Measurements from ENCODE around the gene PRXL2C. TPM values are rescaled to one million over a fixed set of nuclear protein-coding genes. Genes with fewer than 3 reads are reported as not detected.

Gene PRXL2C
- total RNA-seq, 1 experiment from 2014 or later = 35.4 TPM

GRCh38 chr9:96626912-96627311 lies 28.2 kb downstream of the PRXL2C start:
- Mint-ChIP-seq H3K4me3 (ENCODE audit: unreplicated experiment) (no peak overlapping the region), H3K27ac (ENCODE audit: unreplicated experiment) (no peak overlapping the region), H3K4me1 (ENCODE audit: low read depth, unreplicated experiment) (peaks cover 10% of the 10 kb centered on the region), H3K36me3 (ENCODE audit: insufficient read depth, unreplicated experiment) (no peaks in the 10 kb centered on the region), H3K9me3 (ENCODE audit: unreplicated experiment) (no peaks in the 10 kb centered on the region), H3K27me3 (ENCODE audit: insufficient read depth, unreplicated experiment) (no peaks in the 10 kb centered on the region)
- Histone ChIP-seq H3K4me3 (ENCODE audit: low read depth, low read length) (no peak overlapping the region), H3K27me3 (replicated peaks; ENCODE audit: control insufficient read depth, insufficient read depth, low read length) (no peaks in the 10 kb centered on the region), H3K9me3 (no peaks in the 10 kb centered on the region), H3K36me3 (ENCODE audit: control insufficient read depth, insufficient read depth, low read length) (no peaks in the 10 kb centered on the region), H3K4me1 (no peaks in the 10 kb centered on the region)
- ChIA-PET CTCF (no interaction called here), POLR2A (no interaction called here)
- intact Hi-C loops (cut with micrococcal nuclease; ENCODE audit: unreplicated experiment) = no loop called here
- no TSS peak for BruUV-seq (replicated peaks)
- no peak for TF ChIP-seq CTCF (IDR thresholded peaks at IDR 0.05; ENCODE audit: insufficient read depth in 1 of 2, low read depth in 1 of 2, low read length in 1 of 2, severe bottlenecking in 1 of 2, unreplicated experiment in 1 of 2)
- DNase-seq = no peak

- DNase-seq = no peak
- no peak overlapping the region for H3K4me3 Mint-ChIP-seq (ENCODE audit: unreplicated experiment)
- H3K9me3 Mint-ChIP-seq (ENCODE audit: unreplicated experiment) = no peaks in the 10 kb centered on the region
- BruUV-seq (replicated peaks) = no TSS peak
- Histone ChIP-seq H3K4me3 (ENCODE audit: low read depth, low read length) (no peak overlapping the region), H3K4me1 (peaks cover 6% of the 10 kb centered on the region), H3K9me3 (no peaks in the 10 kb centered on the region), H3K27me3 (replicated peaks; ENCODE audit: control insufficient read depth, insufficient read depth, low read length) (no peaks in the 10 kb centered on the region), H3K36me3 (ENCODE audit: control insufficient read depth, insufficient read depth, low read length) (no peaks in the 10 kb centered on the region)
- POLR2A ChIA-PET = no interaction called here
- peaks cover 17% of the 10 kb centered on the region for H3K36me3 Mint-ChIP-seq (ENCODE audit: insufficient read depth, unreplicated experiment)
- no peaks in the 10 kb centered on the region for H3K27me3 Mint-ChIP-seq (ENCODE audit: insufficient read depth, unreplicated experiment)
- intact Hi-C loops (cut with micrococcal nuclease; ENCODE audit: unreplicated experiment) = no loop called here
- CTCF ChIA-PET = interaction anchor here (0.7 kb wide), 1 partner anchor 733 kb away, joined by 3 read pairs; no protein-coding TSS in a partner anchor
- H3K4me1 Mint-ChIP-seq (ENCODE audit: low read depth, unreplicated experiment) = peaks cover 21% of the 10 kb centered on the region
- no peak overlapping the region for H3K27ac Mint-ChIP-seq (ENCODE audit: unreplicated experiment)
- TF ChIP-seq CTCF (IDR thresholded peaks at IDR 0.05; ENCODE audit: insufficient read depth in 1 of 2, low read depth in 1 of 2, low read length in 1 of 2, severe bottlenecking in 1 of 2, unreplicated experiment in 1 of 2) = no peak
These were observed 33.5 kb downstream of the PRXL2C start for GRCh38 chr9:96621618-96622017.

GRCh38 chr9:96620832-96621269 lies 34.3 kb downstream of the PRXL2C start:
- Histone ChIP-seq H3K4me3 (ENCODE audit: low read depth, low read length) (no peak overlapping the region), H3K4me1 (peaks cover 6% of the 10 kb centered on the region), H3K36me3 (ENCODE audit: control insufficient read depth, insufficient read depth, low read length) (no peaks in the 10 kb centered on the region), H3K27me3 (replicated peaks; ENCODE audit: control insufficient read depth, insufficient read depth, low read length) (no peaks in the 10 kb centered on the region), H3K9me3 (no peaks in the 10 kb centered on the region)
- no peak for TF ChIP-seq CTCF (IDR thresholded peaks at IDR 0.05; ENCODE audit: insufficient read depth in 1 of 2, low read depth in 1 of 2, low read length in 1 of 2, severe bottlenecking in 1 of 2, unreplicated experiment in 1 of 2)
- ChIA-PET POLR2A (no interaction called here), CTCF (no interaction called here)
- Mint-ChIP-seq H3K9me3 (ENCODE audit: unreplicated experiment) (no peaks in the 10 kb centered on the region), H3K4me1 (ENCODE audit: low read depth, unreplicated experiment) (peaks cover 21% of the 10 kb centered on the region), H3K27me3 (ENCODE audit: insufficient read depth, unreplicated experiment) (no peaks in the 10 kb centered on the region), H3K27ac (ENCODE audit: unreplicated experiment) (peak overlapping the region; percentile 75), H3K4me3 (ENCODE audit: unreplicated experiment) (peak overlapping the region; percentile 70), H3K36me3 (ENCODE audit: insufficient read depth, unreplicated experiment) (peaks cover 17% of the 10 kb centered on the region)
- intact Hi-C loops (cut with micrococcal nuclease; ENCODE audit: unreplicated experiment) = no loop called here
- BruUV-seq (replicated peaks) = no TSS peak
- no peak for DNase-seq

Measured in Caco-2 (cell line).